DOHH2 (cell line): ENCODE measurements around the gene ZNF732.
A peak's percentile ranks its signal among the peaks of the same experiment; 100 is the strongest.

Source experiments
- H3F3A ChIP-seq: fragments of 200-600 bp; sonication (generic), shearing (Covaris generic); 2 replicates; pipeline ENCODE4 v1.6.0; 2016; ENCODE audit warnings: antibody characterized with exemption, mild to moderate bottlenecking; ENCODE audit not compliant: control insufficient read depth, insufficient read depth
- H3K27ac ChIP-seq: fragments of 200-600 bp; sonication (generic); 2 replicates; pipeline ENCODE4 v1.5.1; 2014; ENCODE audit warnings: low read depth, mild to moderate bottlenecking, low read length, moderate library complexity
- H3K27me3 ChIP-seq: fragments of 200-600 bp; sonication (generic); 2 replicates; pipeline ENCODE4 v1.6.1; 2014; ENCODE audit warnings: mild to moderate bottlenecking, low read length, mixed read lengths; ENCODE audit not compliant: control insufficient read depth
- H3K36me3 ChIP-seq: fragments of 200-600 bp; sonication (generic); 2 replicates; pipeline ENCODE4 v1.6.1; 2014; ENCODE audit warnings: mild to moderate bottlenecking, low read length, moderate library complexity, mixed read lengths; ENCODE audit not compliant: control insufficient read depth
- H3K4me1 ChIP-seq: fragments of 200-600 bp; sonication (generic); 2 replicates; pipeline ENCODE4 v1.6.1; 2014; ENCODE audit warnings: mild to moderate bottlenecking, low read length, mixed read lengths; ENCODE audit not compliant: control insufficient read depth
- H3K4me2 ChIP-seq: fragments of 200-600 bp; sonication (generic); 2 replicates; pipeline ENCODE4 v1.6.0; 2014; ENCODE audit warnings: mild to moderate bottlenecking, low read length, moderate library complexity
- H3K4me3 ChIP-seq: fragments of 200-600 bp; sonication (generic); 2 replicates; pipeline ENCODE4 v1.5.1; 2014; ENCODE audit warnings: mild to moderate bottlenecking, low read length, mixed read lengths
- H3K79me2 ChIP-seq: fragments of 200-600 bp; sonication (generic); 2 replicates; pipeline ENCODE4 v1.6.1; 2014; ENCODE audit warnings: mild to moderate bottlenecking, low read length, mixed read lengths; ENCODE audit not compliant: control insufficient read depth
- H3K9me2 ChIP-seq: fragments of 200-600 bp; sonication (generic); replicated peaks from 2 replicates; pipeline ENCODE4 v1.6.1; 2014; ENCODE audit warnings: mild to moderate bottlenecking, low read length, mixed read lengths; ENCODE audit not compliant: control insufficient read depth
- H3K9me3 ChIP-seq: fragments of 200-600 bp; sonication (generic); 2 replicates; pipeline ENCODE4 v1.6.1; 2014; ENCODE audit warnings: antibody characterized with exemption, low read length, mixed read lengths; ENCODE audit not compliant: control insufficient read depth, insufficient read depth
- H4K20me1 ChIP-seq: fragments of 200-600 bp; sonication (generic); 2 replicates; pipeline ENCODE4 v1.6.0; 2014; ENCODE audit warnings: low read depth, mild to moderate bottlenecking, antibody characterized with exemption, low read length, moderate library complexity; ENCODE audit not compliant: control insufficient read depth, insufficient read depth
- EZH2phosphoT487 ChIP-seq: fragments of 200-600 bp; sonication (generic); IDR thresholded peaks from 2 replicates; pipeline ENCODE4 v1.6.1; 2017; ENCODE audit warnings: borderline replicate concordance, mild to moderate bottlenecking, antibody characterized with exemption, low read length, moderate library complexity, mixed read lengths
- TF ChIP-seq, protein P1 (sequence below): fragments of 200-600 bp; sonication (generic); IDR thresholded peaks from one replicate; pipeline ENCODE4 v1.5.1; 2014; ENCODE audit warnings: antibody characterized with exemption, mild to moderate bottlenecking, low read depth, low read length; ENCODE audit not compliant: poor library complexity, severe bottlenecking

The ZNF732 gene

GRCh38 chr4:337932-338758, 32.9 kb upstream of the ZNF732 start:
- TF ChIP-seq, protein P1, sequence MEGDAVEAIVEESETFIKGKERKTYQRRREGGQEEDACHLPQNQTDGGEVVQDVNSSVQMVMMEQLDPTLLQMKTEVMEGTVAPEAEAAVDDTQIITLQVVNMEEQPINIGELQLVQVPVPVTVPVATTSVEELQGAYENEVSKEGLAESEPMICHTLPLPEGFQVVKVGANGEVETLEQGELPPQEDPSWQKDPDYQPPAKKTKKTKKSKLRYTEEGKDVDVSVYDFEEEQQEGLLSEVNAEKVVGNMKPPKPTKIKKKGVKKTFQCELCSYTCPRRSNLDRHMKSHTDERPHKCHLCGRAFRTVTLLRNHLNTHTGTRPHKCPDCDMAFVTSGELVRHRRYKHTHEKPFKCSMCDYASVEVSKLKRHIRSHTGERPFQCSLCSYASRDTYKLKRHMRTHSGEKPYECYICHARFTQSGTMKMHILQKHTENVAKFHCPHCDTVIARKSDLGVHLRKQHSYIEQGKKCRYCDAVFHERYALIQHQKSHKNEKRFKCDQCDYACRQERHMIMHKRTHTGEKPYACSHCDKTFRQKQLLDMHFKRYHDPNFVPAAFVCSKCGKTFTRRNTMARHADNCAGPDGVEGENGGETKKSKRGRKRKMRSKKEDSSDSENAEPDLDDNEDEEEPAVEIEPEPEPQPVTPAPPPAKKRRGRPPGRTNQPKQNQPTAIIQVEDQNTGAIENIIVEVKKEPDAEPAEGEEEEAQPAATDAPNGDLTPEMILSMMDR = no peak
- TF ChIP-seq EZH2phosphoT487 = no peak
- H4K20me1 ChIP-seq = no peaks in the 10 kb centered on the region
- no peaks in the 10 kb centered on the region for H3K27me3 ChIP-seq
- H3K36me3 ChIP-seq = peaks cover 47% of the 10 kb centered on the region
- no peaks in the 10 kb centered on the region for H3F3A ChIP-seq
- peak overlapping the region; percentile 84 for H3K4me2 ChIP-seq
- H3K27ac ChIP-seq = peak overlapping the region; percentile 41
- H3K9me3 ChIP-seq = peaks cover 60% of the 10 kb centered on the region
- H3K9me2 ChIP-seq = no peaks in the 10 kb centered on the region
- peaks cover 17% of the 10 kb centered on the region for H3K4me1 ChIP-seq
- peaks cover 54% of the 10 kb centered on the region for H3K79me2 ChIP-seq
- peak overlapping the region; percentile 84 for H3K4me3 ChIP-seq

DNA sequence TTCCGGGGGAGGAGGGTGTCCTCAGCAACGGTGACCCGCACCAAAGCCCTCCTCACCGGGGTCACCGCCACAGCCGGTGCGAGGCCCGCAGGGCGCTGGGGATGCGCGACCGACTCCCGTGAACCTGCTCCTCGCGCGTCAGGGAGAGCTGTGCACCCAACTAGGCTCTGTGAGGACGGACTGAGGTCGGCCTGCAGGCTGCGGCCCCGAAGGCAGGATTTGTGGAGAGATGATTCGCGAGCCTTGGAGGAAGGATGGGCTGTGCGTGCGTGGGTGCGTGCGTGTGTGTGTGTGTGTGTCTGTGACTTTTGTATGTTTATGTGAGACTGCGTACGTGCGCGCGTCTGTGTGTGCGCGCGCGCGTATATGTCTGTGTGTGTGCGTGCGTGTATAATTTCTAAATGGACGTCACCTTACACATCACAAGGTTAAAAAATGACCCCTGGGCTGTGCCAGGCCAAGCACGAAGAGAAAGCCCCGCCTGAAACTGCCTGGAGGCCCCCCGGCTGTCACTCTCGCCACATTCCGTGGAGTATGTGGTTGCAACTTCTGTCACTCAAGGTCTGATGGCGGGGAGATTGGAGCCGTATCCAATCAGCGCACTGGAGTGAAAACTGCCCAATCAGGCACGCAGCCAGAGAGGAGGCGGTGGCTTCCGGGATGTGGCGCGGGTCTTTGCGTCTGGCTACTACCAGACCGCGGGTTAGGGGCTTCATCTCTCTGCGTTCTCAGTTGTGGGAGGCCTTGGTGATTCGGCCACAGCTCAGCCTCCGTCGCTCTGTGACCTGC, 32.1 kb upstream of the ZNF732 start, which contains the start of gene ZNF141:
TSS of gene ZNF141 (plus strand) at position 672 of the 789 bp plus-strand sequence. CDS start 170 bp downstream, outside the sequence.
- Histone ChIP-seq H3K4me1 (peaks cover 17% of the 10 kb centered on the region), H3K27ac (peak within 1 kb of the TSS; percentile 50), H4K20me1 (no peaks in the 10 kb centered on the region), H3K4me2 (peak within 1 kb of the TSS; percentile 84), H3K9me2 (no peaks in the 10 kb centered on the region), H3K9me3 (peaks cover 58% of the 10 kb centered on the region), H3K27me3 (no peaks in the 10 kb centered on the region), H3K4me3 (peak within 1 kb of the TSS; percentile 84), H3F3A (no peaks in the 10 kb centered on the region), H3K79me2 (peaks cover 47% of the 10 kb centered on the region), H3K36me3 (peaks cover 40% of the 10 kb centered on the region)
- no peak for TF ChIP-seq EZH2phosphoT487
- TF ChIP-seq, protein P1 = no peak

DNA sequence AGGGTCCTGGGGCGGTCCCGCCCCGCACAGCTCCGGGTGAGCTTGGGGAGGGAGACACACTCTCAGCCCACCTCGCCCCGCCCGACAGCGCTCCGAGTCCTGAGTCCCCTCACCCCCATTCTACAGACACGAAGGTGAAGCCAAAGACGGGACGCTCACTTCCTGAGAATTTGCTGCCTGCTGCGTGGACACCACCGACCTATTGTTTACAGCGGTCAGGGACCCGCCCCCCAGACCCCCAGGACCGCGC, 31.5 kb upstream of the ZNF732 start:
- Histone ChIP-seq H3K36me3 (peaks cover 34% of the 10 kb centered on the region), H4K20me1 (no peaks in the 10 kb centered on the region), H3F3A (no peaks in the 10 kb centered on the region), H3K4me2 (peak overlapping the region; percentile 84), H3K9me2 (no peaks in the 10 kb centered on the region), H3K79me2 (peaks cover 42% of the 10 kb centered on the region), H3K4me1 (peaks cover 17% of the 10 kb centered on the region), H3K27ac (peak overlapping the region; percentile 50), H3K27me3 (no peaks in the 10 kb centered on the region), H3K9me3 (peaks cover 58% of the 10 kb centered on the region), H3K4me3 (peak overlapping the region; percentile 84)
- TF ChIP-seq EZH2phosphoT487 = no peak
- TF ChIP-seq, protein P1 = no peak
